BE2C (cell line): Measurements from ENCODE around the gene TTC5.
"Not testable (repeated sequence)": the region's sequence is repeated elsewhere in the genome, so short reads cannot be mapped to it uniquely, and the experiment has no call there.

ENCODE experiments used
- DNase-seq: peaks from one replicate; pipeline ENCODE4 v3.0.0-alpha.2; 2020
- H3K27me3 ChIP-seq: fragments of 250-450 bp; sonication (Bioruptor Pico); 2 replicates; pipeline ENCODE4 v1.5.1; 2020; ENCODE audit warnings: mild to moderate bottlenecking
- H3K36me3 ChIP-seq: fragments of 250-450 bp; sonication (Bioruptor Pico); 2 replicates; pipeline ENCODE4 v1.5.1; 2020; ENCODE audit warnings: mild to moderate bottlenecking
- H3K4me1 ChIP-seq: fragments of 250-450 bp; sonication (Bioruptor Pico); 2 replicates; pipeline ENCODE4 v1.5.1; 2020
- H3K4me3 ChIP-seq: 2 replicates; pipeline ENCODE4 v1.5.1; 2011; ENCODE audit warnings: low read depth, low read length
- H3K9me3 ChIP-seq: fragments of 250-450 bp; sonication (Bioruptor Pico); 2 replicates; pipeline ENCODE4 v1.5.1; 2020
- TF ChIP-seq, protein P1 (sequence below): IDR thresholded peaks from 2 replicates; pipeline ENCODE4 v1.5.1; 2012; ENCODE audit warnings: mild to moderate bottlenecking, low read depth, low read length

TTC5 gene

DNA sequence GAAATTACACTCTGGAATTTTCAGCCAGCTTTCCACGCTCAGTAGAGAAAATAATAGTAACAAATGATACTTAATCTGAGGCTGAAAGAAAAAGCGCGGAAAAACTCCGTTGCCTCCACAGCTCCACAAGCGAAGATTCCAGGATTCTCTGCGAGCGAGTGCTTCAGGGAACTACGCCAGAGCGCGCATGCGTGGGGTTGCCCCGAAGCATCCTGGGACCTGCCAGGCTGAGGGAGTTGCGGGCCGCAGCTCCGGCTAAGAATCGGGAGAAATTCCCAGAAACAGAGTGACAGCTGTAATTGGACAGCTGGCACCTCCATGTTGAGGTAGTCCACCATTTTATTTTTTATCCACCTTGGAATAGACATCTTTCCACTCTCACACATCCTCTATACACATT is 12.0 kb upstream of the TTC5 start:
- peaks cover 92% of the 10 kb centered on the region for H3K36me3 ChIP-seq
- TF ChIP-seq, protein P1, sequence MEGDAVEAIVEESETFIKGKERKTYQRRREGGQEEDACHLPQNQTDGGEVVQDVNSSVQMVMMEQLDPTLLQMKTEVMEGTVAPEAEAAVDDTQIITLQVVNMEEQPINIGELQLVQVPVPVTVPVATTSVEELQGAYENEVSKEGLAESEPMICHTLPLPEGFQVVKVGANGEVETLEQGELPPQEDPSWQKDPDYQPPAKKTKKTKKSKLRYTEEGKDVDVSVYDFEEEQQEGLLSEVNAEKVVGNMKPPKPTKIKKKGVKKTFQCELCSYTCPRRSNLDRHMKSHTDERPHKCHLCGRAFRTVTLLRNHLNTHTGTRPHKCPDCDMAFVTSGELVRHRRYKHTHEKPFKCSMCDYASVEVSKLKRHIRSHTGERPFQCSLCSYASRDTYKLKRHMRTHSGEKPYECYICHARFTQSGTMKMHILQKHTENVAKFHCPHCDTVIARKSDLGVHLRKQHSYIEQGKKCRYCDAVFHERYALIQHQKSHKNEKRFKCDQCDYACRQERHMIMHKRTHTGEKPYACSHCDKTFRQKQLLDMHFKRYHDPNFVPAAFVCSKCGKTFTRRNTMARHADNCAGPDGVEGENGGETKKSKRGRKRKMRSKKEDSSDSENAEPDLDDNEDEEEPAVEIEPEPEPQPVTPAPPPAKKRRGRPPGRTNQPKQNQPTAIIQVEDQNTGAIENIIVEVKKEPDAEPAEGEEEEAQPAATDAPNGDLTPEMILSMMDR, result no peak

DNA sequence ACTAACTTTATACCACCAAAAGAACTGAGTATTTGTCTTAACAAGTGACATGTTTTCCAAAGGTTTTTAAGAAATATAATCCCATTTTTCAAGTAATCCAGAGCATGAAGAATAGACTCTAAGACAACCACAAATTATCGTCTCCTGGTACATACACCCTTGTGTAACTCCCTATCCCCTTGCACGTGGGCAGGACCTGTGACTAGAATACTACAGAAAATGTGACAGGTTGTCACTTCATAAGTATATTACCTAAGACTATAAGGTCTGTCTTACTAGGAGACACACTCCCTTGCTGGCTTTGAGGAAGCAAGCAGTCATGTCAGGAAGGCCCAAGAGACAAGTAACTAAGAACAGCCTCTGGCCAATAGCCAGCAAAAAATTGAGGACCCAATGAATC is 8.3 kb upstream of the TTC5 start:
- Histone ChIP-seq H3K36me3 (peaks cover 74% of the 10 kb centered on the region), H3K4me1 (no peaks in the 10 kb centered on the region), H3K4me3 (no peak overlapping the region), H3K27me3 (no peaks in the 10 kb centered on the region), H3K9me3 (no peaks in the 10 kb centered on the region)
- TF ChIP-seq, protein P1, result no peak
- DNase-seq, result no peak

More for the DNA sequence above, 12.0 kb upstream of the TTC5 start:
- no peak for DNase-seq
- Histone ChIP-seq H3K9me3 (no peaks in the 10 kb centered on the region), H3K27me3 (no peaks in the 10 kb centered on the region), H3K4me3 (no peak overlapping the region), H3K4me1 (no peaks in the 10 kb centered on the region)

DNA sequence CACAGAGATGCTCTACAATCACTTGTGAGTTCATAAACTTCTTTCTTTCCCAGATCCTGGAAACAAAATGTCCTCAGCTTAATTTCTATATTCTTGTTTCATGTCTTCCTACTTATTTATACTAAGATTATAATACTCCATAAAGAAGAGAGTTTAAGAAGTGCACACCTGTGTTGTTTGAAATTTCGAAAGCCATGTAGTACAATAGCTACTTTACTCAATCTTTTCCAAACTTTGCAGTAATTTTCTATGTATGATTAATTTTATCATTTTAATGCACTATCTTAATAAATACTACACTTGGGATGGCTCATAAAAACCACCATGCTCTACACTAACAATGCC is 300 bp upstream of the TTC5 start:
- H3K27me3 ChIP-seq, result no peaks in the 10 kb centered on the region
- peak overlapping the region; percentile 81 for H3K4me3 ChIP-seq
- TF ChIP-seq, protein P1, result no peak
- no peaks in the 10 kb centered on the region; the same call in none of the 2 replicates for H3K36me3 ChIP-seq
- no peaks in the 10 kb centered on the region; the same call in 1 of the 2 replicates for H3K4me1 ChIP-seq
- H3K9me3 ChIP-seq, result no peaks in the 10 kb centered on the region
- no peak for DNase-seq

DNA sequence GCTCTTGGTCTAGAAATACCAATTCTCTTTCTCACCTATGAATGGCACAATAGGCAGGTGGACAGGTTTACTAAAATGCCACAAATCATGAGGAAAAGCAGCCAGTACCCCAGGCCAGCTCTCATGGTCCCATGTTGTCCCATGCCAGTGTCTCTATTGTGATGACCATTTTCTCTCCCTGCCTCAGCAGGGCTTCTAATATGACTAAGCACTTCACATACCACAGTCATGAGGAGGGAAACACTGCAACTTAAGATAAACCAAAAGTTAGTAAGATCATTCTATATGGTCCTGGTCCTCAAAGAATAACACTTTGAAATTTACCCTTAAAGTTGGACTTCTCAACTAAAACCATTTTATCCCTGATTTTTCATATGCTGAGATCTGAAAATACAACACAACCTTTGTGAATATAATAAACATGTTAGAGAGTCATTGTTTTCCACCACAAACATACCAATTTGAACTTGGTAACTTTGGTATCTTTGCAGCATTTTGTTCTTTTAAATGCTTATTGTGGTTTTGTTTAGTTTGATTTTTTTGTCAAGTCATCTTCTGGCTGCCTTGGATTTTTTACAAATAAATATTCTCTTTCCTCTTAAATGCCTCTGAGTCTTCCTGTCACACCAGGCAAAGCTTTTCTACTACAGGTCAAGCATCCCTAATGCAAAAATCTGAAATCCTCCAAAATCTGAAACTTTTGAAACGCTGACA is 3.6 kb downstream of the TTC5 start:
- Histone ChIP-seq H3K9me3 (no peaks in the 10 kb centered on the region), H3K4me3 (no peak overlapping the region), H3K36me3 (peaks cover 19% of the 10 kb centered on the region), H3K4me1 (no peaks in the 10 kb centered on the region; the same call in 1 of the 2 replicates), H3K27me3 (no peaks in the 10 kb centered on the region)
- DNase-seq, result no peak
- TF ChIP-seq, protein P1, result no peak

DNA sequence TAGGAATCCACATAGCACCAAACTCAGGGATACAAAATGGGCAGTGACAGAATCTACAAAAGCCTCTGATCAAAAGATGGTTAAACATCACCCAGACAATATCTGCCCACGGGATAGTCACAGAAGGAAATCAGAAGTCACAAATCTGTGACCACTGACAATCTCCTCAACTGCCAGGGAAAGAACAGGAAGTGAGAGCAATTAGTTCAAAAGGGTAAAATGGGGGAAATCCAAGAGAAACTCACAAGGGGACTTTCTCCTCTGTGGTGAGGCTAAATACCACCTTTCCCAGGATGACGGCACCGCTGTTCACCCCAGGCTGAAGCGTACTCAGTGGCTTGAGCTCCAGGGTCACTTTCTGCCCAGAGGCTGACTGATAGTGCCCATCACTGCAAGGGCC is 10.7 kb downstream of the TTC5 start:
- DNase-seq, result no peak
- no peak overlapping the region for H3K4me3 ChIP-seq
- H3K36me3 ChIP-seq, result peaks cover 34% of the 10 kb centered on the region
- H3K4me1 ChIP-seq, result no peaks in the 10 kb centered on the region
- H3K9me3 ChIP-seq, result no peaks in the 10 kb centered on the region
- H3K27me3 ChIP-seq, result no peaks in the 10 kb centered on the region
- TF ChIP-seq, protein P1, result no peak

DNA sequence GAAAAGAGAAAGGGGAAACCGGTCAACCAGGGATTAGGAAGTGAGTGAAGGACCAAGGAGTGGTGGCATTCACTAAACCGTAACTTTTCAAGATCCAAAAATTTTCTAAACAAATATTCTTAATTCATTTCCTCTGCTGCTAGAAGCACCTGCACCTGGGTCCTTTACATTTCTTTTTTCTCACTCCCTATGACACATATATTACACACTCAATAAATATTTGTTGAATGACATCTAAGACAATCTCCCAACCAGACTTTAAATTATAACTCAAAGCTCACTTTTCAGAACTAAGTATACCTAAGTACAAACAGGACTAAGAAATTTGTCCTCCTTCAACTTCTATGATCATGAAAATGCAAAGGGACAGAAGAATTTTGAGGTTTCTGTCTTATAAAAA is 11.1 kb downstream of the TTC5 start:
- Histone ChIP-seq H3K9me3 (no peaks in the 10 kb centered on the region), H3K4me3 (no peak overlapping the region), H3K4me1 (no peaks in the 10 kb centered on the region), H3K27me3 (no peaks in the 10 kb centered on the region), H3K36me3 (peaks cover 33% of the 10 kb centered on the region)
- TF ChIP-seq, protein P1, result no peak
- no peak for DNase-seq

DNA sequence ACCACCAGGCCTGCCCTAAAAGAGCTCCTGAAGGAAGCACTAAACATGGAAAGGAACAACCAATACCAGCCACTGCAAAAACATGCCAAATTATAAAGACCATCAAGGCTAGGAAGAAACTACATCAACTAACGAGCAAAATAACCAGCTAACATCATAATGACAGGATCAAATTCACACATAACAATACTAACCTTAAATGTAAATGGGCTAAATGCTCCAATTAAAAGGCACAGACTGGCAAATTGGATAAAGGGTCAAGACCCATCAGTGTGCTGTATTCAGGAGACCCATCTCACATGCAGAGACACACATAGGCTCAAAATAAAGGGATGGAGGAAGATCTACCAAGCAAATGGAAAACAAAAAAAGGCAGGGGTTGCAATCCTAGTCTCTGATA is 23.8 kb downstream of the TTC5 start:
- H3K4me3 ChIP-seq, H3K9me3 ChIP-seq, H3K27me3 ChIP-seq, H3K4me1 ChIP-seq, DNase-seq, H3K36me3 ChIP-seq: not testable (repeated sequence)

DNA sequence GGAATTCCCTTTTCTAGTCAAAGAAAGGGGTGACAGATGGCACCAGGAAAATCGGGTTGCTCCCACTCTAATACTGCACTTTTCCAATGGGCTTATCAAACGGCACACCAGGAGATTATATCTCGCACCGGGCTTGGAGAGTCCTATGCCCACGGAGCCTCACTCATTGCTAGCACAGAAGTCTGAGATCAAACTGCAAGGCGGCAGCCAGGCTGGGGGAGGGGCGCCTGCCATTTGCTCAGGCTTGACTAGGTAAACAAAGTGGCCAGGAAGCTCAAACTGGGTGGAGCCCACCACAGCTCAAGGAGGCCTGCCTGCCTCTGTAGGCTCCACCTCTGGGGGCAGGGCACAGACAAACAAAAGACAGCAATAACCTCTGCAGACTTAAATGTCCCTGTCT is 25.5 kb downstream of the TTC5 start:
- not testable (repeated sequence) for H3K4me3 ChIP-seq, H3K9me3 ChIP-seq, H3K27me3 ChIP-seq, DNase-seq, H3K4me1 ChIP-seq, H3K36me3 ChIP-seq
